HepG2 (cell line): ENCODE measurements around the gene DACH2. TPM values are rescaled to one million over a fixed set of nuclear protein-coding genes. Genes with fewer than 3 reads are reported as not detected.

ENCODE experiments used
- ATAC-seq: fragments of 200-7000 bp; cut with Tn5 transposase; 3 replicates; pipeline ENCODE4 v1.9.1; 2020; ENCODE audit warnings: mild to moderate bottlenecking, moderate library complexity
- BruUV-seq: library from RNA; stranded (reverse); fragments of 400-500 nt; replicated peaks from 2 replicates; lab custom pipeline; 2021; lab: Mats Ljungman, UMichigan
- CTCF ChIA-PET: fragments of 300-600 bp; formaldehyde crosslinking; extraction: SDS; loops from one replicate; lab custom pipeline; 2021; ENCODE audit warnings: low total read pairs, inconsistent platforms, low intra/inter-chr PET ratio; lab: Yijun Ruan, JAX
- POLR2A ChIA-PET: fragments of 350-600 bp; sonication (Branson Sonifier 250); formaldehyde crosslinking; loops from one replicate; lab custom pipeline; 2020; ENCODE audit warnings: antibody characterized with exemption, inconsistent platforms; lab: Yijun Ruan, JAX
- DNase-seq: peaks from one replicate; pipeline ENCODE4 v3.0.0-alpha.2; 2015; ENCODE audit warnings: low spot score
- FAIRE-seq: peaks from 3 replicates; lab custom pipeline; 2011; peaks lifted over from hg19 to GRCh38; lab: Jason Lieb, UNC
- H2AFZ ChIP-seq: one replicate; pipeline ENCODE4 v1.6.1; 2011; ENCODE audit warnings: low read length, inconsistent platforms
- H3K27ac ChIP-seq: fragments of 300-600 bp; 3 replicates; pipeline ENCODE4 v1.8.0; 2011; ENCODE audit warnings: mixed run types, mild to moderate bottlenecking, mixed read lengths, low read length, inconsistent platforms; ENCODE audit not compliant: insufficient read depth; ENCODE audit errors: extremely low read length
- H3K27me3 ChIP-seq, 2 experiments: fragments of 200-600 bp in 1 of 2; 2 replicates in 1 of 2; 3 replicates in 1 of 2; pipeline versions ENCODE4 v1.6.0 to v1.8.0; 2011; ENCODE audit warnings: low read length in 2 of 2, mild to moderate bottlenecking in 2 of 2, moderate library complexity in 2 of 2, inconsistent platforms in 1 of 2; ENCODE audit not compliant: insufficient read depth in 2 of 2, control insufficient read depth in 1 of 2
- H3K36me3 ChIP-seq, 2 experiments: fragments of 200-600 bp in 1 of 2; replicated peaks in 1 of 2; 2 replicates in 1 of 2; 3 replicates in 1 of 2; pipeline versions ENCODE4 v1.5.1 to v1.8.0; 2011; ENCODE audit warnings: low read length in 2 of 2, inconsistent platforms in 1 of 2; ENCODE audit not compliant: insufficient read depth in 2 of 2, control insufficient read depth in 1 of 2
- H3K4me1 ChIP-seq: 2 replicates; pipeline ENCODE4 v1.5.1; 2012; ENCODE audit warnings: low read length, inconsistent platforms; ENCODE audit not compliant: insufficient read depth
- H3K4me2 ChIP-seq: 2 replicates; pipeline ENCODE4 v1.6.0; 2011; ENCODE audit warnings: low read depth, low read length, inconsistent platforms
- H3K4me3 ChIP-seq, 3 experiments: fragments of 200-600 bp in 1 of 3; sonication (generic), shearing (Covaris generic) in 1 of 3; replicated peaks in 1 of 3; 2 replicates each; pipeline ENCODE4 v1.5.1; 2011 to 2016; ENCODE audit warnings: low read length in 3 of 3, inconsistent platforms in 2 of 3, low read depth in 2 of 3, mild to moderate bottlenecking in 2 of 3, control low read depth in 1 of 3, mixed read lengths in 1 of 3; ENCODE audit not compliant: insufficient read depth in 1 of 3
- H3K79me2 ChIP-seq: one replicate; pipeline ENCODE4 v1.6.1; 2011; ENCODE audit warnings: low read length, inconsistent platforms; ENCODE audit not compliant: insufficient read depth
- H3K9ac ChIP-seq: 2 replicates; pipeline ENCODE4 v1.6.0; 2011; ENCODE audit warnings: mild to moderate bottlenecking, low read depth, low read length, inconsistent platforms; ENCODE audit not compliant: insufficient read depth
- H3K9me3 ChIP-seq: 2 replicates; pipeline ENCODE4 v1.5.1; 2012; ENCODE audit warnings: mild to moderate bottlenecking, low read length
- H4K20me1 ChIP-seq: 2 replicates; pipeline ENCODE4 v1.6.0; 2011; ENCODE audit warnings: inconsistent platforms, mild to moderate bottlenecking, low read length, moderate library complexity; ENCODE audit not compliant: insufficient read depth
- ATF7 ChIP-seq, 2 experiments: fragments of 450-650 bp in 1 of 2; sonication (generic) in 1 of 2; formaldehyde crosslinking in 1 of 2; IDR thresholded peaks; 2 replicates each; pipeline versions ENCODE4 v1.4.0 to v1.6.1; 2016 to 2020; ENCODE audit warnings: antibody characterized with exemption in 1 of 2, mild to moderate bottlenecking in 1 of 2, missing genetic modification reagents in 1 of 2
- ELF1 ChIP-seq: sonication (generic); formaldehyde crosslinking; IDR thresholded peaks from 2 replicates; pipeline ENCODE4 v1.4.0; 2020; ENCODE audit warnings: missing genetic modification reagents
- FOXM1 ChIP-seq: sonication (generic); formaldehyde crosslinking; IDR thresholded peaks from 2 replicates; pipeline ENCODE4 v1.5.0; 2020; ENCODE audit warnings: missing genetic modification reagents
- MAFF ChIP-seq: IDR thresholded peaks from 2 replicates; pipeline ENCODE4 v1.6.1; 2011; ENCODE audit warnings: low read depth, low read length, improper control_type of control experiment
- MAFK ChIP-seq, 2 experiments: IDR thresholded peaks in 1 of 2; conservative IDR thresholded peaks in 1 of 2; 2 replicates each; pipeline ENCODE4 v1.6.1; 2011; ENCODE audit warnings: improper control_type of control experiment in 2 of 2, low read length in 2 of 2
- NFKBIZ ChIP-seq: IDR thresholded peaks from 2 replicates; pipeline ENCODE4 v1.6.1; 2018; ENCODE audit warnings: missing genetic modification reagents, missing compliant biosample characterization
- SMYD3 ChIP-seq: sonication (generic); formaldehyde crosslinking; IDR thresholded peaks from 2 replicates; pipeline ENCODE4 v1.8.1; 2023; ENCODE audit warnings: mild to moderate bottlenecking, missing genetic modification reagents
- SRSF9 ChIP-seq: fragments of 200-400 bp; formaldehyde crosslinking; IDR thresholded peaks from 2 replicates; pipeline ENCODE4 v1.6.1; 2018; ENCODE audit warnings: borderline replicate concordance, mild to moderate bottlenecking, low read depth, low read length; ENCODE audit not compliant: insufficient read depth, poor library complexity, severe bottlenecking
- TEAD3 ChIP-seq: optimal IDR thresholded peaks from 2 replicates; pipeline ENCODE3; 2016; ENCODE audit warnings: borderline replicate concordance
- YEATS4 ChIP-seq: sonication (generic); formaldehyde crosslinking; IDR thresholded peaks from 2 replicates; pipeline ENCODE4 v1.4.0; 2020; ENCODE audit warnings: missing genetic modification reagents, borderline replicate concordance
- ZKSCAN8 ChIP-seq: IDR thresholded peaks from 2 replicates; pipeline ENCODE4 v1.6.1; 2016; ENCODE audit warnings: borderline replicate concordance, missing genetic modification reagents, missing compliant biosample characterization
- ZNF124 ChIP-seq: sonication (generic); formaldehyde crosslinking; IDR thresholded peaks from 2 replicates; pipeline ENCODE4 v1.4.0; 2020; ENCODE audit warnings: missing genetic modification reagents
- ZNF136 ChIP-seq: sonication (generic); formaldehyde crosslinking; IDR thresholded peaks from 2 replicates; pipeline ENCODE4 v1.8.1; 2022; ENCODE audit warnings: low read depth, mild to moderate bottlenecking, moderate library complexity, missing genetic modification reagents
- ZNF44 ChIP-seq: sonication (generic); formaldehyde crosslinking; IDR thresholded peaks from 2 replicates; pipeline ENCODE4 v1.5.1; 2020; ENCODE audit warnings: mild to moderate bottlenecking, missing genetic modification reagents
- ZNF83 ChIP-seq: sonication (generic); formaldehyde crosslinking; IDR thresholded peaks from 2 replicates; pipeline ENCODE4 v1.4.0; 2020; ENCODE audit warnings: missing genetic modification reagents, mild to moderate bottlenecking, borderline replicate concordance
- WGBS: methylation state at CpG from one replicate; pipeline ENCODE4 v1.1.6; 2017; ENCODE audit warnings: low lambda C conversion rate; 5-methylcytosine and 5-hydroxymethylcytosine counted together
- in situ Hi-C: cut with HindIII; loops from 2 replicates; pipeline ENCODE4 v1.10.0; 2017; ENCODE audit warnings: low pct_unique_long_range_greater_than_20kb; ENCODE audit not compliant: extremely low pct_ligation_motif_present
- intact Hi-C: fragments of 100-400 bp; cut with micrococcal nuclease; formaldehyde crosslinking; loops from one replicate; pipeline ENCODE4 v1.10.0; 2022; ENCODE audit not compliant: unreplicated experiment
- polyA plus RNA-seq, 8 experiments: library from polyadenylated mRNA; depleted of rRNA in 3 of 8; stranded (reverse) in 7 of 8; unstranded in 1 of 8; fragments of >200 nt; fragmentation: Illumina TruSeq in 4 of 8; extraction: Trizol in 4 of 8; gene quantifications; 2 replicates each; pipeline versions ENCODE4 v1.2.1 to v1.2.3, GENCODE V29; 2011 to 2016; ENCODE audit warnings: low read depth in 4 of 8, missing spikeins in 1 of 8, mixed read lengths in 1 of 8; ENCODE audit not compliant: insufficient read depth in 1 of 8
- total RNA-seq, 5 experiments: library from RNA; depleted of rRNA; stranded (reverse); fragments of >200 nt; fragmentation: Illumina TruSeq; extraction: Trizol; gene quantifications; 2 replicates each; pipeline ENCODE4 v1.2.3, GENCODE V29; 2016; ENCODE audit warnings: low read depth in 1 of 5
- TF ChIP-seq, protein P1 (sequence below): sonication (generic); formaldehyde crosslinking; conservative IDR thresholded peaks from 2 replicates; pipeline ENCODE4 v1.8.0; 2022; ENCODE audit warnings: low read depth, missing genetic modification reagents
- TF ChIP-seq, protein P2 (sequence below): sonication (generic); formaldehyde crosslinking; conservative IDR thresholded peaks from 2 replicates; pipeline ENCODE4 v1.4.0; 2020; ENCODE audit warnings: missing genetic modification reagents
- TF ChIP-seq, protein P3 (sequence below): sonication (generic); formaldehyde crosslinking; conservative IDR thresholded peaks from 2 replicates; pipeline ENCODE4 v1.8.0; 2022; ENCODE audit warnings: mild to moderate bottlenecking, moderate library complexity, missing genetic modification reagents

Gene DACH2
- total and polyA plus RNA-seq, 2 of the 13 experiments (the other 11 are each of a cell fraction or from before 2014, with no cell fraction given) = not detected

DNA sequence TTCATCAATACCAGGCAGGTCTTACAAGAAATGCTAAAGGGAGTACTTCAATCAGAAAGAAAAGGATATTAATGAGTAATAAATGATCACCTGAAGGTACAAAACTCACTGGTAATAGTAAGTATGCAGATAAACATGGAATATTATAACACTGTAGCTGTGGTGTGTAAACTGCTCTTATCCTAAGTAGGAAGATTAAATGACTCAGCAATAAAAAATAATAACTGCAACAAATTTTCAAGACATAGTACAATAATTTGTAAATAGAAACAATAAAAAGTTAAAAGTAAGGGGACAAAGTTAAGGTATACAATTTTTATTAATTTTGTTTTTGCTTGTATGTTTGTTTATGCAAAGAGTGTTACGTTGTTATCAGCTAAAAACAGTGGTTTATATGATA, 43.7 kb upstream of the DACH2 start:
- H3K27me3 ChIP-seq = no peaks in the 10 kb centered on the region

DNA sequence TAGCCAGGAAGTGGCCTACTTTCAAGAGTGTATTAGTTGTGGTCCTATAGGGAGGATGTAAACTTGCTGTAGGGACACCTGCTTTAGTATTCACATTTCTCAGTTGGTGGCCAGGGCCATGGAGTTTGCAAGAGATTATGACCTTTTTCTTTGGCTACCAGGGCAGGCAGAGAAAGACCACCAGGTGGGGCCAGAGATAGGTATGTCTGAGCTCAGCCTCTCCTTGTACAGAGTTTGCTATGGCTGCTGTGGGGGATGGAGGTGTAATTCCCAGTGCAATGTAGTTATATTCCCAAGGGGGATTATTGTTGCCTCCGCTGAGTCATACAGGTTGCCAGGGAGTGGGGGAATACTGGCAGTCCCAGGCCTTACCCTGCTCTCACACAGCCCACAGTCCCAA, 26.3 kb upstream of the DACH2 start:
- POLR2A ChIA-PET = no interaction called here
- BruUV-seq = no TSS peak
- CTCF ChIA-PET = interaction anchor here (0.7 kb wide), 1 partner anchor 824 kb away, joined by 3 read pairs; no protein-coding TSS in a partner anchor
- peak; percentile 44; the same call in 2 of the 3 replicates for ATAC-seq
- no peak overlapping the region for H2AFZ ChIP-seq
- no peaks in the 10 kb centered on the region for H3K27me3 ChIP-seq
- no peaks in the 10 kb centered on the region for H3K36me3 ChIP-seq
- no peaks in the 10 kb centered on the region for H3K4me1 ChIP-seq
- no peak for FAIRE-seq
- in situ Hi-C loops = no loop called here
- H3K4me2 ChIP-seq = no peak overlapping the region
- WGBS = no CpG with 5 or more reads among the region's 1 CpG
- no peak overlapping the region for H3K9ac ChIP-seq
- no peak overlapping the region for H3K27ac ChIP-seq
- H3K4me3 ChIP-seq = no peak overlapping the region
- no peaks in the 10 kb centered on the region for H3K79me2 ChIP-seq
- intact Hi-C loops = no loop called here
- H3K9me3 ChIP-seq = no peaks in the 10 kb centered on the region
- no peak for DNase-seq
- H4K20me1 ChIP-seq = no peaks in the 10 kb centered on the region
- no peak for TF ChIP-seq ELF1 (CRISPR knock-in tag)
- TF ChIP-seq, protein P1, sequence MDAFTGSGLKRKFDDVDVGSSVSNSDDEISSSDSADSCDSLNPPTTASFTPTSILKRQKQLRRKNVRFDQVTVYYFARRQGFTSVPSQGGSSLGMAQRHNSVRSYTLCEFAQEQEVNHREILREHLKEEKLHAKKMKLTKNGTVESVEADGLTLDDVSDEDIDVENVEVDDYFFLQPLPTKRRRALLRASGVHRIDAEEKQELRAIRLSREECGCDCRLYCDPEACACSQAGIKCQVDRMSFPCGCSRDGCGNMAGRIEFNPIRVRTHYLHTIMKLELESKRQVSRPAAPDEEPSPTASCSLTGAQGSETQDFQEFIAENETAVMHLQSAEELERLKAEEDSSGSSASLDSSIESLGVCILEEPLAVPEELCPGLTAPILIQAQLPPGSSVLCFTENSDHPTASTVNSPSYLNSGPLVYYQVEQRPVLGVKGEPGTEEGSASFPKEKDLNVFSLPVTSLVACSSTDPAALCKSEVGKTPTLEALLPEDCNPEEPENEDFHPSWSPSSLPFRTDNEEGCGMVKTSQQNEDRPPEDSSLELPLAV (CRISPR knock-in tag) = no peak
- TF ChIP-seq, protein P2, sequence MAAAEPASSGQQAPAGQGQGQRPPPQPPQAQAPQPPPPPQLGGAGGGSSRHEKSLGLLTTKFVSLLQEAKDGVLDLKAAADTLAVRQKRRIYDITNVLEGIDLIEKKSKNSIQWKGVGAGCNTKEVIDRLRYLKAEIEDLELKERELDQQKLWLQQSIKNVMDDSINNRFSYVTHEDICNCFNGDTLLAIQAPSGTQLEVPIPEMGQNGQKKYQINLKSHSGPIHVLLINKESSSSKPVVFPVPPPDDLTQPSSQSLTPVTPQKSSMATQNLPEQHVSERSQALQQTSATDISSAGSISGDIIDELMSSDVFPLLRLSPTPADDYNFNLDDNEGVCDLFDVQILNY = no peak
- TF ChIP-seq, protein P3, sequence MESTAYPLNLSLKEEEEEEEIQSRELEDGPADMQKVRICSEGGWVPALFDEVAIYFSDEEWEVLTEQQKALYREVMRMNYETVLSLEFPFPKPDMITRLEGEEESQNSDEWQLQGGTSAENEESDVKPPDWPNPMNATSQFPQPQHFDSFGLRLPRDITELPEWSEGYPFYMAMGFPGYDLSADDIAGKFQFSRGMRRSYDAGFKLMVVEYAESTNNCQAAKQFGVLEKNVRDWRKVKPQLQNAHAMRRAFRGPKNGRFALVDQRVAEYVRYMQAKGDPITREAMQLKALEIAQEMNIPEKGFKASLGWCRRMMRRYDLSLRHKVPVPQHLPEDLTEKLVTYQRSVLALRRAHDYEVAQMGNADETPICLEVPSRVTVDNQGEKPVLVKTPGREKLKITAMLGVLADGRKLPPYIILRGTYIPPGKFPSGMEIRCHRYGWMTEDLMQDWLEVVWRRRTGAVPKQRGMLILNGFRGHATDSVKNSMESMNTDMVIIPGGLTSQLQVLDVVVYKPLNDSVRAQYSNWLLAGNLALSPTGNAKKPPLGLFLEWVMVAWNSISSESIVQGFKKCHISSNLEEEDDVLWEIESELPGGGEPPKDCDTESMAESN (CRISPR knock-in tag) = no peak
- no peak for TF ChIP-seq ZNF83 (CRISPR knock-in tag)
- TF ChIP-seq TEAD3 (CRISPR knock-in tag) = no peak
- no peak for TF ChIP-seq NFKBIZ (CRISPR knock-in tag)
- no peak for TF ChIP-seq YEATS4
- no peak for TF ChIP-seq ZNF124
- no peak for TF ChIP-seq ATF7 (IDR thresholded peaks at IDR 0.05)
- no peak for TF ChIP-seq ATF7 (CRISPR knock-in tag; IDR thresholded peaks at IDR 0.05)
- TF ChIP-seq ZNF44 (CRISPR knock-in tag) = no peak
- no peak for TF ChIP-seq ZNF136

More for the DNA sequence above, 43.7 kb upstream of the DACH2 start:
- in situ Hi-C loops = no loop called here
- H3K27ac ChIP-seq = no peak overlapping the region
- H3K4me2 ChIP-seq = no peak overlapping the region
- H4K20me1 ChIP-seq = no peaks in the 10 kb centered on the region
- DNase-seq (no peak), FAIRE-seq (no peak), ATAC-seq (no peak)
- H3K36me3 ChIP-seq = no peaks in the 10 kb centered on the region
- H3K79me2 ChIP-seq = no peaks in the 10 kb centered on the region
- TF ChIP-seq MAFK (conservative IDR thresholded peaks at IDR 0.05 in 1 of 2, IDR thresholded peaks at IDR 0.05 in 1 of 2; ENCODE audit: low read length in 2 of 2) = peak in 1 of 2 experiments; percentile 50; a peak in 1 of 4 replicates
- TF ChIP-seq ZKSCAN8 (CRISPR knock-in tag) = no peak
- TF ChIP-seq MAFF = 0 out of 2 replicates have a peak, but pooled peaks have one; percentile 6
- no peak for TF ChIP-seq FOXM1
- TF ChIP-seq SMYD3 = no peak
- no peak for TF ChIP-seq SRSF9
- no peak overlapping the region for H3K9ac ChIP-seq
- 3% methylated on average over 1 of the region's 1 CpG for WGBS
- CTCF ChIA-PET = no interaction called here
- no peaks in the 10 kb centered on the region for H3K9me3 ChIP-seq
- H3K4me1 ChIP-seq = no peaks in the 10 kb centered on the region
- POLR2A ChIA-PET = no interaction called here
- H3K4me3 ChIP-seq = no peak overlapping the region
- no TSS peak for BruUV-seq
- intact Hi-C loops = no loop called here
- no peak overlapping the region for H2AFZ ChIP-seq
